K562 (cell line): ENCODE measurements around the gene MEIKIN. TPM values are rescaled to one million over a fixed set of nuclear protein-coding genes. Genes with fewer than 3 reads are reported as not detected.

Experiments used
- ATAC-seq: fragments of 200-7000 bp; cut with Tn5 transposase; 3 replicates; pipeline ENCODE4 v1.9.1; 2020; ENCODE audit warnings: moderate library complexity
- BruUV-seq: library from RNA; stranded (reverse); fragments of 400-500 nt; replicated peaks from 2 replicates; lab custom pipeline; 2021; lab: Mats Ljungman, UMichigan
- CTCF ChIA-PET: fragments of 300-600 bp; formaldehyde crosslinking; extraction: SDS; loops from one replicate; lab custom pipeline; 2021; ENCODE audit warnings: low intra/inter-chr PET ratio; lab: Yijun Ruan, JAX
- POLR2A ChIA-PET: fragments of 300-600, 350-650 bp; sonication (Branson Sonifier 250); formaldehyde crosslinking; extraction: SDS; loops from one replicate; lab custom pipeline; 2021; ENCODE audit warnings: antibody characterized with exemption, inconsistent platforms; lab: Yijun Ruan, JAX
- DNase-seq, 4 experiments: peaks; one replicate each; pipeline versions ENCODE4 v3.0.0 to v3.0.0-alpha.2; 2011 to 2018; ENCODE audit warnings: low spot score in 3 of 4, mixed read lengths in 3 of 4; ENCODE audit errors: extremely low read depth in 1 of 4
- FAIRE-seq: peaks from 2 replicates; lab custom pipeline; 2011; peaks lifted over from hg19 to GRCh38; lab: Jason Lieb, UNC
- H2AFZ ChIP-seq: 2 replicates; pipeline ENCODE4 v1.6.0; 2011; ENCODE audit warnings: low read depth, low read length, control low read depth, inconsistent platforms
- H3K27ac ChIP-seq: fragments of 200-600 bp; 3 replicates; pipeline ENCODE4 v1.8.0; 2011; ENCODE audit warnings: low read depth, mild to moderate bottlenecking, control low read depth, inconsistent platforms, low read length, moderate library complexity, mixed read lengths; ENCODE audit errors: extremely low read depth
- H3K27me3 ChIP-seq, 2 experiments: fragments of 300-600 bp in 1 of 2; 2 replicates in 1 of 2; 3 replicates in 1 of 2; pipeline versions ENCODE4 v1.6.0 to v1.8.0; 2011; ENCODE audit warnings: inconsistent platforms in 2 of 2, low read length in 2 of 2, mild to moderate bottlenecking in 1 of 2, mixed read lengths in 1 of 2, moderate library complexity in 1 of 2; ENCODE audit not compliant: control insufficient read depth in 2 of 2, insufficient read depth in 2 of 2
- H3K36me3 ChIP-seq: fragments of 300-600 bp; 3 replicates; pipeline ENCODE4 v1.8.0; 2011; ENCODE audit warnings: mild to moderate bottlenecking, low read length, inconsistent platforms; ENCODE audit not compliant: control insufficient read depth, insufficient read depth
- H3K4me1 ChIP-seq, 2 experiments: fragments of 200-600 bp in 1 of 2; replicated peaks in 1 of 2; 2 replicates in 1 of 2; 3 replicates in 1 of 2; pipeline versions ENCODE4 v1.5.1 to v1.8.0; 2011; ENCODE audit warnings: inconsistent platforms in 2 of 2, low read length in 2 of 2, mild to moderate bottlenecking in 1 of 2, mixed read lengths in 1 of 2, moderate library complexity in 1 of 2; ENCODE audit not compliant: control insufficient read depth in 2 of 2, insufficient read depth in 2 of 2
- H3K4me2 ChIP-seq: 2 replicates; pipeline ENCODE4 v1.6.1; 2011; ENCODE audit warnings: low read length, control low read depth, inconsistent platforms, mixed read lengths; ENCODE audit not compliant: insufficient read depth
- H3K4me3 ChIP-seq: fragments of 200-600 bp; sonication (generic), shearing (Covaris generic); 2 replicates; pipeline ENCODE4 v1.5.1; 2016; ENCODE audit warnings: control low read depth, inconsistent platforms
- H3K79me2 ChIP-seq: fragments of 200-600 bp; 3 replicates; pipeline ENCODE4 v1.8.0; 2011; ENCODE audit warnings: low read length, inconsistent platforms; ENCODE audit not compliant: control insufficient read depth, insufficient read depth
- H3K9ac ChIP-seq, 2 experiments: 2 replicates each; pipeline versions ENCODE4 v1.6.0 to v1.6.1; 2011; ENCODE audit warnings: low read depth in 2 of 2, low read length in 2 of 2, control low read depth in 1 of 2, inconsistent platforms in 1 of 2, mild to moderate bottlenecking in 1 of 2, mixed read lengths in 1 of 2; ENCODE audit not compliant: insufficient read depth in 1 of 2
- H3K9me1 ChIP-seq: one replicate; pipeline ENCODE4 v1.6.0; 2011; ENCODE audit warnings: inconsistent platforms, mild to moderate bottlenecking, low read length, moderate library complexity; ENCODE audit not compliant: control insufficient read depth, insufficient read depth
- H3K9me3 ChIP-seq: replicated peaks from 2 replicates; pipeline ENCODE4 v1.5.1; 2011; ENCODE audit warnings: low read depth, low read length, inconsistent platforms; ENCODE audit not compliant: control insufficient read depth, insufficient read depth
- H4K20me1 ChIP-seq: replicated peaks from 2 replicates; pipeline ENCODE4 v1.6.1; 2011; ENCODE audit warnings: low read length, inconsistent platforms, mixed read lengths; ENCODE audit not compliant: control insufficient read depth, insufficient read depth
- MED1 ChIP-seq: sonication (generic); formaldehyde crosslinking; IDR thresholded peaks from 2 replicates; pipeline ENCODE4 v1.8.1; 2023; ENCODE audit warnings: missing genetic modification reagents, borderline replicate concordance
- MXI1 ChIP-seq: IDR thresholded peaks from 2 replicates; pipeline ENCODE4 v1.6.1; 2011; ENCODE audit warnings: low read depth, mild to moderate bottlenecking, improper control_type of control experiment, low read length
- NFIC ChIP-seq: fragments of 450-650 bp; IDR thresholded peaks from 2 replicates; pipeline ENCODE4 v1.6.1; 2017; ENCODE audit warnings: mild to moderate bottlenecking, inconsistent platforms
- NRF1 ChIP-seq, 2 experiments: fragments of 450-650 bp; IDR thresholded peaks in 1 of 2; conservative IDR thresholded peaks in 1 of 2; 2 replicates each; pipeline ENCODE4 v1.6.1; 2014; ENCODE audit warnings: mild to moderate bottlenecking in 2 of 2
- PHTF2 ChIP-seq: fragments of 250-450 bp; sonication (Bioruptor Pico); IDR thresholded peaks from 2 replicates; pipeline ENCODE4 v1.5.0; 2021; ENCODE audit warnings: mild to moderate bottlenecking
- PTRF ChIP-seq: fragments of 450-650 bp; IDR thresholded peaks from 2 replicates; pipeline ENCODE4 v1.6.1; 2016; ENCODE audit warnings: mild to moderate bottlenecking, missing genetic modification characterization, missing compliant biosample characterization
- ZNF780A ChIP-seq: fragments of 250-450 bp; sonication (Bioruptor Pico); IDR thresholded peaks from 2 replicates; pipeline ENCODE4 v1.5.0; 2021; ENCODE audit warnings: mild to moderate bottlenecking
- WGBS: fragments of 100-300 bp; shearing (Covaris generic); methylation state at CpG from one replicate; pipeline ENCODE4 v1.1.6; 2016; ENCODE audit warnings: low coverage, mixed read lengths; ENCODE audit not compliant: insufficient coverage; ENCODE audit errors: missing lambda C conversion rate; 5-methylcytosine and 5-hydroxymethylcytosine counted together
- in situ Hi-C: fragments of 300-500 bp; cut with MboI; formaldehyde crosslinking; loops from 4 replicates; pipeline ENCODE4 v1.15.0; 2018; ENCODE audit warnings: inconsistent platforms, mixed read lengths
- intact Hi-C: fragments of 100-400 bp; cut with micrococcal nuclease; formaldehyde crosslinking; loops from 2 replicates; pipeline ENCODE4 v1.14.2; 2022
- polyA plus RNA-seq, 8 experiments: library from polyadenylated mRNA; depleted of rRNA in 4 of 8; stranded (reverse) in 5 of 8; unstranded in 3 of 8; fragments of >200 nt; fragmentation: Nextera tagmentation in 2 of 8; fragmentation: Illumina TruSeq in 1 of 8; extraction: Ambion mirVana in 2 of 8; extraction: Trizol in 1 of 8; gene quantifications; 2 replicates each; pipeline versions ENCODE4 v1.2.1 to v1.2.3, GENCODE V29; 2011 to 2014; ENCODE audit warnings: inconsistent platforms in 1 of 8, missing spikeins in 1 of 8
- total RNA-seq, 7 experiments: library from RNA; depleted of rRNA in 6 of 7; stranded (reverse); fragments of >200 nt in 6 of 7; fragmentation: Illumina TruSeq in 2 of 7; extraction: Trizol in 2 of 7; gene quantifications; 2 replicates each; pipeline versions ENCODE4 v1.2.1 to v1.2.3, GENCODE V29; 2011 to 2021; ENCODE audit warnings: low replicate concordance in 1 of 7
- TF ChIP-seq, protein P1 (sequence below): sonication (generic); formaldehyde crosslinking; IDR thresholded peaks from 2 replicates; pipeline ENCODE4 v1.8.0; 2022; ENCODE audit warnings: missing genetic modification reagents, mild to moderate bottlenecking, borderline replicate concordance
- TF ChIP-seq, protein P2 (sequence below): sonication (generic); formaldehyde crosslinking; IDR thresholded peaks from 2 replicates; pipeline ENCODE4 v1.8.0; 2022; ENCODE audit warnings: mild to moderate bottlenecking, missing genetic modification reagents

MEIKIN gene
- total and polyA plus RNA-seq, 9 of the 15 experiments (the other 6 are each of a cell fraction or from before 2014, with no cell fraction given): 0.18 TPM; not detected in 8

DNA sequence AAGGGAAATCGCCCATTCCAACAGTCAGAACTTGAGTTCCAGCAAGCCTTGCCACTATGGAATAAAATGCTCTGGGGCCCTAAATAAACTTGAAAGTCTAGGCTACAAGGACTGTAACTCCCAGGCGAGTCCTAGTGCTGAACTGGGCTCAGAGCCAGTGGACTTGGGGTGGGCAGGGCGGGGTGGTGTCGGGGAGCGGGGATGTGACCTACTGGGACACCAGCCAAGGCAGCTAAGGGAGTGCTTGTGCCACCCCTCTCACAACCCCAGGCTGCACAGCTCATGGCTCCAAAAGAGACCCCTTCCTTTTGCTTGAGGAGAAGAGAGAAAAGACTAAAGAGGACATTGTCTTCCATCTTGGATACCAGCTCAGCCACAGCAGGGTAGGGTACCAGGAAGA is 61.5 kb downstream of the MEIKIN start:
- Histone ChIP-seq H4K20me1 (no peaks in the 10 kb centered on the region), H3K79me2 (no peaks in the 10 kb centered on the region), H3K9me3 (no peaks in the 10 kb centered on the region), H3K4me3 (no peak overlapping the region), H3K9ac (no peak overlapping the region), H3K4me2 (no peak overlapping the region), H3K27ac (no peak overlapping the region), H3K4me1 (no peaks in the 10 kb centered on the region), H3K27me3 (no peaks in the 10 kb centered on the region; a peak in 1 of 5 replicates), H2AFZ (no peak overlapping the region), H3K9me1 (no peaks in the 10 kb centered on the region), H3K36me3 (no peaks in the 10 kb centered on the region)
- ChIA-PET CTCF (no interaction called here), POLR2A (no interaction called here)
- no TSS peak for BruUV-seq
- WGBS: 0% methylated on average over 5 of the region's 5 CpGs
- in situ Hi-C loops (no loop called here), intact Hi-C loops (no loop called here)
- FAIRE-seq (no peak), ATAC-seq (no peak), DNase-seq (no peak)
- TF ChIP-seq, protein P1, sequence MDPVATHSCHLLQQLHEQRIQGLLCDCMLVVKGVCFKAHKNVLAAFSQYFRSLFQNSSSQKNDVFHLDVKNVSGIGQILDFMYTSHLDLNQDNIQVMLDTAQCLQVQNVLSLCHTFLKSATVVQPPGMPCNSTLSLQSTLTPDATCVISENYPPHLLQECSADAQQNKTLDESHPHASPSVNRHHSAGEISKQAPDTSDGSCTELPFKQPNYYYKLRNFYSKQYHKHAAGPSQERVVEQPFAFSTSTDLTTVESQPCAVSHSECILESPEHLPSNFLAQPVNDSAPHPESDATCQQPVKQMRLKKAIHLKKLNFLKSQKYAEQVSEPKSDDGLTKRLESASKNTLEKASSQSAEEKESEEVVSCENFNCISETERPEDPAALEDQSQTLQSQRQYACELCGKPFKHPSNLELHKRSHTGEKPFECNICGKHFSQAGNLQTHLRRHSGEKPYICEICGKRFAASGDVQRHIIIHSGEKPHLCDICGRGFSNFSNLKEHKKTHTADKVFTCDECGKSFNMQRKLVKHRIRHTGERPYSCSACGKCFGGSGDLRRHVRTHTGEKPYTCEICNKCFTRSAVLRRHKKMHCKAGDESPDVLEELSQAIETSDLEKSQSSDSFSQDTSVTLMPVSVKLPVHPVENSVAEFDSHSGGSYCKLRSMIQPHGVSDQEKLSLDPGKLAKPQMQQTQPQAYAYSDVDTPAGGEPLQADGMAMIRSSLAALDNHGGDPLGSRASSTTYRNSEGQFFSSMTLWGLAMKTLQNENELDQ: no peak
- TF ChIP-seq PHTF2 (CRISPR knock-in tag): no peak
- TF ChIP-seq, protein P2, sequence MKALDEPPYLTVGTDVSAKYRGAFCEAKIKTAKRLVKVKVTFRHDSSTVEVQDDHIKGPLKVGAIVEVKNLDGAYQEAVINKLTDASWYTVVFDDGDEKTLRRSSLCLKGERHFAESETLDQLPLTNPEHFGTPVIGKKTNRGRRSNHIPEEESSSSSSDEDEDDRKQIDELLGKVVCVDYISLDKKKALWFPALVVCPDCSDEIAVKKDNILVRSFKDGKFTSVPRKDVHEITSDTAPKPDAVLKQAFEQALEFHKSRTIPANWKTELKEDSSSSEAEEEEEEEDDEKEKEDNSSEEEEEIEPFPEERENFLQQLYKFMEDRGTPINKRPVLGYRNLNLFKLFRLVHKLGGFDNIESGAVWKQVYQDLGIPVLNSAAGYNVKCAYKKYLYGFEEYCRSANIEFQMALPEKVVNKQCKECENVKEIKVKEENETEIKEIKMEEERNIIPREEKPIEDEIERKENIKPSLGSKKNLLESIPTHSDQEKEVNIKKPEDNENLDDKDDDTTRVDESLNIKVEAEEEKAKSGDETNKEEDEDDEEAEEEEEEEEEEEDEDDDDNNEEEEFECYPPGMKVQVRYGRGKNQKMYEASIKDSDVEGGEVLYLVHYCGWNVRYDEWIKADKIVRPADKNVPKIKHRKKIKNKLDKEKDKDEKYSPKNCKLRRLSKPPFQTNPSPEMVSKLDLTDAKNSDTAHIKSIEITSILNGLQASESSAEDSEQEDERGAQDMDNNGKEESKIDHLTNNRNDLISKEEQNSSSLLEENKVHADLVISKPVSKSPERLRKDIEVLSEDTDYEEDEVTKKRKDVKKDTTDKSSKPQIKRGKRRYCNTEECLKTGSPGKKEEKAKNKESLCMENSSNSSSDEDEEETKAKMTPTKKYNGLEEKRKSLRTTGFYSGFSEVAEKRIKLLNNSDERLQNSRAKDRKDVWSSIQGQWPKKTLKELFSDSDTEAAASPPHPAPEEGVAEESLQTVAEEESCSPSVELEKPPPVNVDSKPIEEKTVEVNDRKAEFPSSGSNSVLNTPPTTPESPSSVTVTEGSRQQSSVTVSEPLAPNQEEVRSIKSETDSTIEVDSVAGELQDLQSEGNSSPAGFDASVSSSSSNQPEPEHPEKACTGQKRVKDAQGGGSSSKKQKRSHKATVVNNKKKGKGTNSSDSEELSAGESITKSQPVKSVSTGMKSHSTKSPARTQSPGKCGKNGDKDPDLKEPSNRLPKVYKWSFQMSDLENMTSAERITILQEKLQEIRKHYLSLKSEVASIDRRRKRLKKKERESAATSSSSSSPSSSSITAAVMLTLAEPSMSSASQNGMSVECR: no peak
- no peak for TF ChIP-seq MXI1
- TF ChIP-seq PTRF (tag): no peak
- no peak for TF ChIP-seq NRF1 (conservative IDR thresholded peaks at IDR 0.05 in 1 of 2, IDR thresholded peaks at IDR 0.05 in 1 of 2)
- no peak for TF ChIP-seq NFIC
- no peak for TF ChIP-seq ZNF780A
- TF ChIP-seq MED1: no peak
